ENCODE data around the gene SMIM12. TPM values are rescaled to one million over a fixed set of nuclear protein-coding genes. Genes with fewer than 3 reads are reported as not detected.
A peak's percentile ranks its signal among the peaks of the same experiment; 100 is the strongest.

Gene SMIM12
- total RNA-seq, 6 experiments from 2014 or later, result 30.5 to 45.7 (median 32.2) TPM

DNA sequence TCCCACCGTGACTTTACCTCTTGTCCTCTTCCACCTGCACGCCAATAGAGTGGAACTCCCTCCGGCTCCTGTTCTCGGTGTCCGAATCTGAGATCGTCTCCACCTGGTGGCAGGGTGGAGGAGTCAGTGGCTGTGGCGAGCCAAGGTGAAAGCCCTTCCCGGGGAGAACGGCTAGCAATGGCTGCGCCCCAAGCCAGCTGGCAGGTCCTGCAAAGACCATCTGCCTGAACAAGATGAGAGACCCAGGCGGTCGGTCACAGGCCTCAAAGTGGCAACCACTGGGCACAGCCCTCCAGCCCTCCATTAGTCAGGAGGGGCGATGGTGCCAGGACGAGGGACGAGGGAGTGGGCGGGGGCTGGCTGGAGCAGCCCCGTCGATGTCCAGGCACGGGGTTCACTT, 25.4 kb upstream of the SMIM12 start:
- H3K9me3 ChIP-seq, result no peaks in the 10 kb centered on the region
- H3K36me3 ChIP-seq, result no peaks in the 10 kb centered on the region
- intact Hi-C loops (cut with DNase I), result no loop called here
- no peak overlapping the region for H3K27ac ChIP-seq
- H3K27me3 ChIP-seq, result peaks cover 0 to 13% of the 10 kb centered on the region in 2 donors
- TF ChIP-seq POLR2A (IDR thresholded peaks at IDR 0.05), result no peak
- TF ChIP-seq, protein P1, sequence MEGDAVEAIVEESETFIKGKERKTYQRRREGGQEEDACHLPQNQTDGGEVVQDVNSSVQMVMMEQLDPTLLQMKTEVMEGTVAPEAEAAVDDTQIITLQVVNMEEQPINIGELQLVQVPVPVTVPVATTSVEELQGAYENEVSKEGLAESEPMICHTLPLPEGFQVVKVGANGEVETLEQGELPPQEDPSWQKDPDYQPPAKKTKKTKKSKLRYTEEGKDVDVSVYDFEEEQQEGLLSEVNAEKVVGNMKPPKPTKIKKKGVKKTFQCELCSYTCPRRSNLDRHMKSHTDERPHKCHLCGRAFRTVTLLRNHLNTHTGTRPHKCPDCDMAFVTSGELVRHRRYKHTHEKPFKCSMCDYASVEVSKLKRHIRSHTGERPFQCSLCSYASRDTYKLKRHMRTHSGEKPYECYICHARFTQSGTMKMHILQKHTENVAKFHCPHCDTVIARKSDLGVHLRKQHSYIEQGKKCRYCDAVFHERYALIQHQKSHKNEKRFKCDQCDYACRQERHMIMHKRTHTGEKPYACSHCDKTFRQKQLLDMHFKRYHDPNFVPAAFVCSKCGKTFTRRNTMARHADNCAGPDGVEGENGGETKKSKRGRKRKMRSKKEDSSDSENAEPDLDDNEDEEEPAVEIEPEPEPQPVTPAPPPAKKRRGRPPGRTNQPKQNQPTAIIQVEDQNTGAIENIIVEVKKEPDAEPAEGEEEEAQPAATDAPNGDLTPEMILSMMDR (IDR thresholded peaks at IDR 0.05), result peak; percentile 18 to 29 (median 26)
- 12% methylated on average over 11 of the region's 19 CpGs for WGBS (ENCODE audit: insufficient coverage, low coverage, low lambda C conversion rate, missing lambda C conversion rate)
- DNase-seq (no peak), ATAC-seq (peak; percentile 52 to 64 (median 61))
- no peak overlapping the region for H3K4me3 ChIP-seq
- H3K4me1 ChIP-seq, result peaks cover 0 to 4% (median 0%) of the 10 kb centered on the region in 4 donors

GRCh38 chr1:34884536-34884935, 25.0 kb upstream of the SMIM12 start:
- H3K9me3 ChIP-seq, result no peaks in the 10 kb centered on the region
- ATAC-seq (no peak), DNase-seq (no peak)
- TF ChIP-seq POLR2A (IDR thresholded peaks at IDR 0.05), result no peak
- TF ChIP-seq, protein P1 (IDR thresholded peaks at IDR 0.05), result no peak
- H3K4me1 ChIP-seq, result peaks cover 0 to 4% (median 0%) of the 10 kb centered on the region in 4 donors
- WGBS (ENCODE audit: insufficient coverage, low coverage, low lambda C conversion rate, missing lambda C conversion rate), result 60% methylated on average over 2 of the region's 3 CpGs
- intact Hi-C loops (cut with DNase I), result no loop called here
- no peak overlapping the region for H3K27ac ChIP-seq
- no peak overlapping the region for H3K4me3 ChIP-seq
- H3K27me3 ChIP-seq, result peaks cover 0 to 13% of the 10 kb centered on the region in 2 donors
- no peaks in the 10 kb centered on the region for H3K36me3 ChIP-seq

- no peaks in the 10 kb centered on the region for H3K4me1 ChIP-seq
- TF ChIP-seq POLR2A (IDR thresholded peaks at IDR 0.05), result no peak
- TF ChIP-seq, protein P1 (IDR thresholded peaks at IDR 0.05), result no peak
- no peaks in the 10 kb centered on the region for H3K36me3 ChIP-seq
- 65% methylated on average over 6 of the region's 9 CpGs for WGBS (ENCODE audit: insufficient coverage, low coverage, low lambda C conversion rate, missing lambda C conversion rate)
- no peak overlapping the region for H3K27ac ChIP-seq
- peaks cover 3 to 4% of the 10 kb centered on the region in 2 donors for H3K27me3 ChIP-seq
- no peak for DNase-seq
- no peak overlapping the region for H3K4me3 ChIP-seq
- intact Hi-C loops (cut with DNase I), result no loop called here
- no peaks in the 10 kb centered on the region for H3K9me3 ChIP-seq
- ATAC-seq, result no peak
Measured at GRCh38 chr1:34879230-34879629, 19.7 kb upstream of the SMIM12 start.

DNA sequence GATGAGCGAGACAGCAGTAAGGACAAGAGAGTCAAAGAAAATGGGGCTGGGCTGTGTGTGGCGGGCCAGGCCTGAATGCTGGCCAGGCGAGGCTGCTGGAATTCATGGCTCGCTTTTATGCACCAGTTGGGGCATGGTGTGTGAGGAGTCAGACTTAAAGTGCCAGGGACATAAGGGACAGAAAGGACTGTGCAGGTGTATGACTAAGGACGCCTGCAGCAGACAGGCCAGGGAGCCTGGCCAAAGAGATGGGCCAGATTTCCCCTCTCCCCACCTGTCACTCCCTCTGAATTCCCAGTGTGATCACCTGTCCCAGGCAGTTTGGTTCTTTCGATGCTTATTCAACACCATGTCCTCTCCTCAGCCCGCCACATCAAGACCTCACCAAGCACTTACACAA, 16.9 kb upstream of the SMIM12 start:
- 73% methylated on average over 6 of the region's 7 CpGs for WGBS (ENCODE audit: insufficient coverage, low coverage, low lambda C conversion rate, missing lambda C conversion rate)
- Histone ChIP-seq H3K27me3 (peaks cover 3 to 4% of the 10 kb centered on the region in 2 donors), H3K9me3 (no peaks in the 10 kb centered on the region), H3K27ac (no peak overlapping the region), H3K36me3 (no peaks in the 10 kb centered on the region), H3K4me1 (no peaks in the 10 kb centered on the region), H3K4me3 (no peak overlapping the region)
- no peak for DNase-seq
- TF ChIP-seq POLR2A (IDR thresholded peaks at IDR 0.05), result no peak
- TF ChIP-seq, protein P1 (IDR thresholded peaks at IDR 0.05), result no peak
- ATAC-seq, result no peak
- intact Hi-C loops (cut with DNase I), result no loop called here
